ENCODE data around the gene ZSWIM2. TPM values are rescaled to one million over a fixed set of nuclear protein-coding genes. Genes with fewer than 3 reads are reported as not detected.
"Not testable (repeated sequence)": the region's sequence is repeated elsewhere in the genome, so short reads cannot be mapped to it uniquely, and the experiment has no call there.

ZSWIM2 gene
- total RNA-seq, result under 1 TPM; 0.20 to 0.28 TPM
- polyA plus RNA-seq (ENCODE audit: insufficient read length in 2 of 2), result under 1 TPM; 0.20 to 0.55 TPM
- long read RNA-seq, donor 1, result 0 reads
- long read RNA-seq, donor 2, result 0 reads
- long read RNA-seq, donor 3, result 0 reads
- long read RNA-seq, donor 4, result 0 reads

GRCh38 chr2:186848873-186849578 lies at the start of gene ZSWIM2:
Gene ZSWIM2, minus strand, starts transcription at chr2:186849170. Its CDS starts 40 bp downstream, at chr2:186849130.
- peak; percentile 79 to 97 (median 86) for DNase-seq (ENCODE audit: low read depth in 4 of 6, low spot score in 6 of 6)
- 0% methylated on average over 35 of the region's 39 CpGs for WGBS (ENCODE audit: insufficient coverage)
- H3K4me3 ChIP-seq (ENCODE audit: low read depth, low read length), result peak within 1 kb of the TSS; percentile 57
- no peaks in the 10 kb centered on the region for H3K9me3 ChIP-seq (ENCODE audit: control insufficient read depth, insufficient read depth, low read length)
- no peaks in the 10 kb centered on the region for H3K36me3 ChIP-seq (ENCODE audit: control insufficient read depth, insufficient read depth, low read length)
- peaks cover 9% of the 10 kb centered on the region for H3K4me1 ChIP-seq (ENCODE audit: control insufficient read depth, insufficient read depth, low read length)
- peak within 1 kb of the TSS; percentile 55 for H3K27ac ChIP-seq (ENCODE audit: low read depth, low read length)
- no peaks in the 10 kb centered on the region for H3K27me3 ChIP-seq (ENCODE audit: control insufficient read depth, insufficient read depth, low read length)

- H3K36me3 ChIP-seq (ENCODE audit: control insufficient read depth, insufficient read depth, low read length); DNase-seq (ENCODE audit: low read depth in 4 of 6, low spot score in 6 of 6); H3K27ac ChIP-seq (ENCODE audit: low read depth, low read length); H3K4me3 ChIP-seq (ENCODE audit: low read depth, low read length); H3K27me3 ChIP-seq (ENCODE audit: control insufficient read depth, insufficient read depth, low read length); H3K9me3 ChIP-seq (ENCODE audit: control insufficient read depth, insufficient read depth, low read length); H3K4me1 ChIP-seq (ENCODE audit: control insufficient read depth, insufficient read depth, low read length): not testable (repeated sequence)
- 60% methylated on average over 2 of the region's 3 CpGs for WGBS (ENCODE audit: insufficient coverage)
Measured at GRCh38 chr2:186896220-186896619, 47.2 kb upstream of the ZSWIM2 start.

GRCh38 chr2:186895451-186895850 lies 46.5 kb upstream of the ZSWIM2 start:
- Histone ChIP-seq H3K9me3 (ENCODE audit: control insufficient read depth, insufficient read depth, low read length) (no peaks in the 10 kb centered on the region), H3K27ac (ENCODE audit: low read depth, low read length) (no peak overlapping the region), H3K4me3 (ENCODE audit: low read depth, low read length) (no peak overlapping the region), H3K27me3 (ENCODE audit: control insufficient read depth, insufficient read depth, low read length) (no peaks in the 10 kb centered on the region), H3K4me1 (ENCODE audit: control insufficient read depth, insufficient read depth, low read length) (no peaks in the 10 kb centered on the region), H3K36me3 (ENCODE audit: control insufficient read depth, insufficient read depth, low read length) (no peaks in the 10 kb centered on the region)
- no CpG with 5 or more reads among the region's 2 CpGs for WGBS (ENCODE audit: insufficient coverage)
- DNase-seq (ENCODE audit: low read depth in 4 of 6, low spot score in 6 of 6), result no peak

GRCh38 chr2:186894478-186894877 lies 45.5 kb upstream of the ZSWIM2 start:
- Histone ChIP-seq H3K36me3 (ENCODE audit: control insufficient read depth, insufficient read depth, low read length) (no peaks in the 10 kb centered on the region), H3K27ac (ENCODE audit: low read depth, low read length) (no peak overlapping the region), H3K4me3 (ENCODE audit: low read depth, low read length) (no peak overlapping the region), H3K4me1 (ENCODE audit: control insufficient read depth, insufficient read depth, low read length) (no peaks in the 10 kb centered on the region), H3K9me3 (ENCODE audit: control insufficient read depth, insufficient read depth, low read length) (no peaks in the 10 kb centered on the region), H3K27me3 (ENCODE audit: control insufficient read depth, insufficient read depth, low read length) (no peaks in the 10 kb centered on the region)
- no peak for DNase-seq (ENCODE audit: low read depth in 4 of 6, low spot score in 6 of 6)
- 73% methylated on average over 4 of the region's 5 CpGs for WGBS (ENCODE audit: insufficient coverage)

- no peak for DNase-seq (ENCODE audit: low read depth in 4 of 6, low spot score in 6 of 6)
- 94% methylated on average over 2 of the region's 2 CpGs for WGBS (ENCODE audit: insufficient coverage)
- Histone ChIP-seq H3K9me3 (ENCODE audit: control insufficient read depth, insufficient read depth, low read length) (no peaks in the 10 kb centered on the region), H3K4me1 (ENCODE audit: control insufficient read depth, insufficient read depth, low read length) (no peaks in the 10 kb centered on the region), H3K36me3 (ENCODE audit: control insufficient read depth, insufficient read depth, low read length) (no peaks in the 10 kb centered on the region), H3K27me3 (ENCODE audit: control insufficient read depth, insufficient read depth, low read length) (no peaks in the 10 kb centered on the region), H3K27ac (ENCODE audit: low read depth, low read length) (no peak overlapping the region), H3K4me3 (ENCODE audit: low read depth, low read length) (no peak overlapping the region)
Measured at GRCh38 chr2:186892821-186893220, 43.9 kb upstream of the ZSWIM2 start.

GRCh38 chr2:186891185-186891621 lies 42.2 kb upstream of the ZSWIM2 start:
- Histone ChIP-seq H3K4me1 (ENCODE audit: control insufficient read depth, insufficient read depth, low read length) (no peaks in the 10 kb centered on the region), H3K36me3 (ENCODE audit: control insufficient read depth, insufficient read depth, low read length) (no peaks in the 10 kb centered on the region), H3K9me3 (ENCODE audit: control insufficient read depth, insufficient read depth, low read length) (no peaks in the 10 kb centered on the region), H3K27ac (ENCODE audit: low read depth, low read length) (no peak overlapping the region), H3K27me3 (ENCODE audit: control insufficient read depth, insufficient read depth, low read length) (no peaks in the 10 kb centered on the region), H3K4me3 (ENCODE audit: low read depth, low read length) (no peak overlapping the region)
- WGBS (ENCODE audit: insufficient coverage), result no CpG with 5 or more reads among the region's 1 CpG
- no peak for DNase-seq (ENCODE audit: low read depth in 4 of 6, low spot score in 6 of 6)

- no peaks in the 10 kb centered on the region for H3K36me3 ChIP-seq (ENCODE audit: control insufficient read depth, insufficient read depth, low read length)
- no CpG with 5 or more reads among the region's 7 CpGs for WGBS (ENCODE audit: insufficient coverage)
- H3K9me3 ChIP-seq (ENCODE audit: control insufficient read depth, insufficient read depth, low read length), result no peaks in the 10 kb centered on the region
- no peaks in the 10 kb centered on the region for H3K27me3 ChIP-seq (ENCODE audit: control insufficient read depth, insufficient read depth, low read length)
- no peak for DNase-seq (ENCODE audit: low read depth in 4 of 6, low spot score in 6 of 6)
- H3K4me3 ChIP-seq (ENCODE audit: low read depth, low read length), result no peak overlapping the region
- H3K27ac ChIP-seq (ENCODE audit: low read depth, low read length), result no peak overlapping the region
- H3K4me1 ChIP-seq (ENCODE audit: control insufficient read depth, insufficient read depth, low read length), result no peaks in the 10 kb centered on the region
Measured at GRCh38 chr2:186889101-186889879, 40.3 kb upstream of the ZSWIM2 start.

- H3K9me3 ChIP-seq (ENCODE audit: control insufficient read depth, insufficient read depth, low read length), result no peaks in the 10 kb centered on the region
- peak in 2 of 6 donors; percentile 33 to 53 for DNase-seq (ENCODE audit: low read depth in 4 of 6, low spot score in 6 of 6)
- no peaks in the 10 kb centered on the region for H3K4me1 ChIP-seq (ENCODE audit: control insufficient read depth, insufficient read depth, low read length)
- H3K27ac ChIP-seq (ENCODE audit: low read depth, low read length), result peak overlapping the region; percentile 2
- no peaks in the 10 kb centered on the region for H3K27me3 ChIP-seq (ENCODE audit: control insufficient read depth, insufficient read depth, low read length)
- WGBS (ENCODE audit: insufficient coverage), result 64% methylated on average over 3 of the region's 7 CpGs
- H3K36me3 ChIP-seq (ENCODE audit: control insufficient read depth, insufficient read depth, low read length), result no peaks in the 10 kb centered on the region
- no peak overlapping the region for H3K4me3 ChIP-seq (ENCODE audit: low read depth, low read length)
Measured at GRCh38 chr2:186887107-186888090, 38.4 kb upstream of the ZSWIM2 start.

GRCh38 chr2:186884587-186884986 lies 35.6 kb upstream of the ZSWIM2 start:
- Histone ChIP-seq H3K4me3 (ENCODE audit: low read depth, low read length) (no peak overlapping the region), H3K27ac (ENCODE audit: low read depth, low read length) (no peak overlapping the region), H3K4me1 (ENCODE audit: control insufficient read depth, insufficient read depth, low read length) (no peaks in the 10 kb centered on the region), H3K27me3 (ENCODE audit: control insufficient read depth, insufficient read depth, low read length) (no peaks in the 10 kb centered on the region), H3K36me3 (ENCODE audit: control insufficient read depth, insufficient read depth, low read length) (no peaks in the 10 kb centered on the region), H3K9me3 (ENCODE audit: control insufficient read depth, insufficient read depth, low read length) (peaks cover 3% of the 10 kb centered on the region)
- no CpG with 5 or more reads among the region's 1 CpG for WGBS (ENCODE audit: insufficient coverage)
- peak in 1 of 6 donors; percentile 20 for DNase-seq (ENCODE audit: low read depth in 4 of 6, low spot score in 6 of 6)

All from spinal cord (tissue), 10 donors.